Thyroid gland (tissue), 4 donors: ENCODE data around the gene PKHD1.

Experiments used
- POLR2A ChIP-seq, 2 donors: fragments of 450-650 bp; IDR thresholded peaks; one replicate each; pipeline ENCODE4 v1.6.1; 2017; ENCODE audit warnings: antibody characterized with exemption in 2 of 2, mild to moderate bottlenecking in 2 of 2, moderate library complexity in 1 of 2
- TF ChIP-seq, protein P1 (sequence below), 6 experiments: fragments of 200-600 bp in 3 of 6; fragments of 450-650 bp in 3 of 6; sonication (generic) in 3 of 6; IDR thresholded peaks; one replicate each; pipeline ENCODE4 v1.5.1; 2016 to 2019; ENCODE audit warnings: antibody characterized with exemption in 6 of 6, mild to moderate bottlenecking in 2 of 6, inconsistent platforms in 1 of 6, moderate library complexity in 1 of 6

DNA sequence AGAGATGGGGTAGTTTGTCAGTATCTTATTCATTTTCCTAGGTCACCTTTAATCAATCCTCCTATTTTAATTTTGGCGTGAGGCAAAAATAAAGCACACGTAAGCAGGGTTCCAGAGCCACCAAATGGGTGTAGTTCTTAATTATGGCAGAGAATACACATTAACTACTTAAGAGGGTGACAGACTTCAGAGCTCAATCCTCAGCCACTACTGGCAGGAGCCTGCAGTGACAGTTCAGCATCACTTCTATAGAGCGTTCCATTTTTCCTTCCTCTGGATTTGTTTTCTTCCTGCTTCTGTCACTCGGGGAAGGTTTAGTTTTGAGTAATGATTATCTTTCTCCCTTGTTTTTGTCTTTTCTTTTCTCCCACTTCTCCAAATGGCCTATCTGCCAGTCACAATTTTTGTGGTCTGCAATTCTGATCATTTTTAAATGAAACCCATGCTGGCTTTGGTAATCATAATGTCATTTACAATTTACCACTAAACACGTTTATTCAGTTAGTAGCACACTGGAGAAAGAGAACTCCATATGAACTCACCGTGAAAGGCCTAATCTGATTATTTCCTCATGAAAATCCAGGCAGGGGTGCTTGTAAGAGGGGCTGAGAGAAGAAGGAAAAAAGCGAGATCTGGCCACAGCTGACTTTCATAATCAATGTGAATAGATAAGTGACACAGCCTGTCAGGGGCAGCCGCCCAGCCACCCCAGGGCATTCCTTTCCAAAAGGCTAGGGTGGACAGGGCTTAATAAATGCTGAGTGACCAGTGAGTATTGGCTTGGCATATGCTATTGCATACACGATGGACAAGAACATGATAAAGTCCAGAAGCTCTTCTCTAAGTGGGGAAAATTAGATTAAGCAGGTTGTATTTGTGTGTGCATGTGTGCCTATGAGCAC, 412.1 kb downstream of the PKHD1 start:
- TF ChIP-seq, protein P1, sequence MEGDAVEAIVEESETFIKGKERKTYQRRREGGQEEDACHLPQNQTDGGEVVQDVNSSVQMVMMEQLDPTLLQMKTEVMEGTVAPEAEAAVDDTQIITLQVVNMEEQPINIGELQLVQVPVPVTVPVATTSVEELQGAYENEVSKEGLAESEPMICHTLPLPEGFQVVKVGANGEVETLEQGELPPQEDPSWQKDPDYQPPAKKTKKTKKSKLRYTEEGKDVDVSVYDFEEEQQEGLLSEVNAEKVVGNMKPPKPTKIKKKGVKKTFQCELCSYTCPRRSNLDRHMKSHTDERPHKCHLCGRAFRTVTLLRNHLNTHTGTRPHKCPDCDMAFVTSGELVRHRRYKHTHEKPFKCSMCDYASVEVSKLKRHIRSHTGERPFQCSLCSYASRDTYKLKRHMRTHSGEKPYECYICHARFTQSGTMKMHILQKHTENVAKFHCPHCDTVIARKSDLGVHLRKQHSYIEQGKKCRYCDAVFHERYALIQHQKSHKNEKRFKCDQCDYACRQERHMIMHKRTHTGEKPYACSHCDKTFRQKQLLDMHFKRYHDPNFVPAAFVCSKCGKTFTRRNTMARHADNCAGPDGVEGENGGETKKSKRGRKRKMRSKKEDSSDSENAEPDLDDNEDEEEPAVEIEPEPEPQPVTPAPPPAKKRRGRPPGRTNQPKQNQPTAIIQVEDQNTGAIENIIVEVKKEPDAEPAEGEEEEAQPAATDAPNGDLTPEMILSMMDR (IDR thresholded peaks at IDR 0.05) = no peak
- TF ChIP-seq POLR2A (IDR thresholded peaks at IDR 0.05) = no peak
